Amniotic epithelial cell (primary cell): Measurements from ENCODE around the gene NRROS.
A peak's percentile ranks its signal among the peaks of the same experiment; 100 is the strongest.

ENCODE experiments used
- DNase-seq: peaks from one replicate; pipeline ENCODE4 v3.0.0-alpha.2; 2010; ENCODE audit warnings: low read depth

The NRROS gene

GRCh38 chr3:196650740-196651311 lies 11.3 kb downstream of the NRROS start:
- peak; percentile 99 for DNase-seq

GRCh38 chr3:196651819-196652218 lies 12.3 kb downstream of the NRROS start:
- DNase-seq: no peak

- no peak for DNase-seq
Observed at GRCh38 chr3:196652961-196653795, 13.7 kb downstream of the NRROS start.

DNA sequence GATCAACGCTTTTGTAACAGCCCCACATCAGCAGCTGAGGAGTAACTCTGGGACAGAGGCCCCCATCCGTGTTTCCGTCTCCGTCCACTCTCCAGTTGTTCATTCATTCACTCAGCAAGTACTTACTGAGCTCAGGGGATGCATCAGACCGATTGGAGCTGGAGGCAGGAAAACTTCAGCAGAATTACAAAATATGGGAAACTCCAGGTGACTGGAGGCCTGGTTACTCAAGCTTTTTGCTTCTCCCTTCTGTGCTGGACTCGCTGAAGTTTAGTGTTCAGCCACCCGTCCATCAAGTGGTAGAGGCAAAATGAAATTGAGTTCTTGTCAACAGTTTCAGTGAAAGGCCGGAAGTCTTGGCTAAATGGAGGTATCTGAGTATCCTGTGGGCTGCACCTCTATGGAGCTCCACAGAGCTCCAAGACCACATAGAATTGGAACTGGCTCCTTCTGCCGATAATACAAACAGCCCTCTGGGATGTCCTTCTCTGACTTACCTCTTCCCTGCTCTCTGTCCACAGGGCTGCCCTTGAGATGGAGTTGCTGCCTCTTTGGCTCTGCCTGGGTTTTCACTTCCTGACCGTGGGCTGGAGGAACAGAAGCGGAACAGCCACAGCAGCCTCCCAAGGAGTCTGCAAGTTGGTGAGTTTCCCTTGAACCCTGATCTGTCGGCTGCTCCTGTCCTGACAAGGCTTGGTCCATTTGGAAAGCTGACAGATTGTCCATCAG lies 14.7 kb downstream of the NRROS start:
- peak; percentile 13 for DNase-seq

GRCh38 chr3:196654735-196655090 lies 15.2 kb downstream of the NRROS start:
- peak; percentile 72 for DNase-seq

DNA sequence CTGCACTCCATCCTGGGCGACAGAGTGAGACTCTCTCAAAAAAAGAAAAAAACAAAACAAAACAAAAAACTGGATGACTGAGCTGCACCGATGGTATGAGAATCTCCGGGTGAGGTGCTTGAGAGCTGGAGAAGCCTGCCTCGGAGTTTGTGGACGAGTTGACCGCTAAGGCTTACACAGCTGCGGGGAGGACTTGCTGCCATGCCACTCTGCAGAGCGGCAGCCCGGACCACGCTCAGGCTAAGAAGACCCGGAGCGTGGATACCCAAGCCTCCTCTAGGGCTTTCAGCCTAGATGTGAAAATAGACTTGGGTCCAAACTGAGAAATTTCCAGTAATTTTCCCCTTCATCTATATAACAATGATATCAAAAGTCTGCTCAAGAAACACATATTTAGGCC lies 16.0 kb downstream of the NRROS start:
- DNase-seq: no peak

- DNase-seq: no peak
Observed at GRCh38 chr3:196656213-196656612, 16.7 kb downstream of the NRROS start.

DNA sequence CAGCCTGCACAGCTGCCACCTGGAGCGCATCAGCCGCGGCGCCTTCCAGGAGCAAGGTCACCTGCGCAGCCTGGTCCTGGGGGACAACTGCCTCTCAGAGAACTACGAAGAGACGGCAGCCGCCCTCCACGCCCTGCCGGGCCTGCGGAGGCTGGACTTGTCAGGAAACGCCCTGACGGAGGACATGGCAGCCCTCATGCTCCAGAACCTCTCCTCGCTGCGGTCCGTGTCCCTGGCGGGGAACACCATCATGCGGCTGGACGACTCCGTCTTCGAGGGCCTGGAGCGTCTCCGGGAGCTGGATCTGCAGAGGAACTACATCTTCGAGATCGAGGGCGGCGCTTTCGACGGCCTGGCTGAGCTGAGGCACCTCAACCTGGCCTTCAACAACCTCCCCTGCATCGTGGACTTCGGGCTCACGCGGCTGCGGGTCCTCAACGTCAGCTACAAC lies 20.4 kb downstream of the NRROS start:
- DNase-seq: no peak

DNA sequence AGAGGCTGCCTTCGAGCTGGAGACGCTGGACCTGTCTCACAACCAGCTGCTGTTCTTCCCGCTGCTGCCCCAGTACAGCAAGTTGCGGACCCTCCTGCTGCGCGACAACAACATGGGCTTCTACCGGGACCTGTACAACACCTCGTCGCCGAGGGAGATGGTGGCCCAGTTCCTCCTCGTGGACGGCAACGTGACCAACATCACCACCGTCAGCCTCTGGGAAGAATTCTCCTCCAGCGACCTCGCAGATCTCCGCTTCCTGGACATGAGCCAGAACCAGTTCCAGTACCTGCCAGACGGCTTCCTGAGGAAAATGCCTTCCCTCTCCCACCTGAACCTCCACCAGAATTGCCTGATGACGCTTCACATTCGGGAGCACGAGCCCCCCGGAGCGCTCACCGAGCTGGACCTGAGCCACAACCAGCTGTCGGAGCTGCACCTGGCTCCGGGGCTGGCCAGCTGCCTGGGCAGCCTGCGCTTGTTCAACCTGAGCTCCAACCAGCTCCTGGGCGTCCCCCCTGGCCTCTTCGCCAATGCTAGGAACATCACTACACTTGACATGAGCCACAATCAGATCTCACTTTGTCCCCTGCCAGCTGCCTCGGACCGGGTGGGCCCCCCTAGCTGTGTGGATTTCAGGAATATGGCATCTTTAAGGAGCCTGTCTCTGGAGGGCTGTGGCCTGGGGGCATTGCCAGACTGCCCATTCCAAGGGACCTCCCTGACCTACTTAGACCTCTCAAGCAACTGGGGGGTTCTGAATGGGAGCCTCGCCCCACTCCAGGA lies 21.1 kb downstream of the NRROS start:
- no peak for DNase-seq

DNA sequence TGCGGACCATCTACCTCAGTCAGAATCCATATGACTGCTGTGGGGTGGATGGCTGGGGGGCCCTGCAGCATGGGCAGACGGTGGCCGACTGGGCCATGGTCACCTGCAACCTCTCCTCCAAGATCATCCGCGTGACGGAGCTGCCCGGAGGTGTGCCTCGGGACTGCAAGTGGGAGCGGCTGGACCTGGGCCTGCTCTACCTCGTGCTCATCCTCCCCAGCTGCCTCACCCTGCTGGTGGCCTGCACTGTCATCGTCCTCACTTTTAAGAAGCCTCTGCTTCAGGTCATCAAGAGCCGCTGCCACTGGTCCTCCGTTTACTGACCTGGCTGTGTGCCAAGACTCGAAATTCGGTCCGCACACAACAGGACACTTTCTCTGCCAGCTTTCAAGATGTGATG lies 21.9 kb downstream of the NRROS start:
- DNase-seq: no peak

DNA sequence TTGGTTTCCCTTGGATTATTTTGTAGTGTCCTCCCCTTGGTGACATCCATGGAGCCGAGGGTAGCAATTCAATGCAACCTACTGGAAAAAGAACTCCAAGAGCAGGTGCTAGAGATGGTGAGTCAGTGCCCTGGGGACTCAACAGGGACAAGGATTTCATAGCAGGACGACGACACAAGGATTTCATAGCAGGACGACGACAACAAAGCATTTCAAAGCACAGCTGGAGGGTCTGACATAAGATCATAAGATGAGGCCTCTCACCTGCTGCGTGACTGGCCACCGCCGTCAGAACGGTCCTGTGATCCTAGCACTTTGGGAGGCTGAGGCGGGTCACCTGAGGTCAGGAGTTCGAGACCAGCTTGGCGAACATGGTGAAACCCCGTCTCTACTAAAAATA lies 22.5 kb downstream of the NRROS start:
- no peak for DNase-seq

DNA sequence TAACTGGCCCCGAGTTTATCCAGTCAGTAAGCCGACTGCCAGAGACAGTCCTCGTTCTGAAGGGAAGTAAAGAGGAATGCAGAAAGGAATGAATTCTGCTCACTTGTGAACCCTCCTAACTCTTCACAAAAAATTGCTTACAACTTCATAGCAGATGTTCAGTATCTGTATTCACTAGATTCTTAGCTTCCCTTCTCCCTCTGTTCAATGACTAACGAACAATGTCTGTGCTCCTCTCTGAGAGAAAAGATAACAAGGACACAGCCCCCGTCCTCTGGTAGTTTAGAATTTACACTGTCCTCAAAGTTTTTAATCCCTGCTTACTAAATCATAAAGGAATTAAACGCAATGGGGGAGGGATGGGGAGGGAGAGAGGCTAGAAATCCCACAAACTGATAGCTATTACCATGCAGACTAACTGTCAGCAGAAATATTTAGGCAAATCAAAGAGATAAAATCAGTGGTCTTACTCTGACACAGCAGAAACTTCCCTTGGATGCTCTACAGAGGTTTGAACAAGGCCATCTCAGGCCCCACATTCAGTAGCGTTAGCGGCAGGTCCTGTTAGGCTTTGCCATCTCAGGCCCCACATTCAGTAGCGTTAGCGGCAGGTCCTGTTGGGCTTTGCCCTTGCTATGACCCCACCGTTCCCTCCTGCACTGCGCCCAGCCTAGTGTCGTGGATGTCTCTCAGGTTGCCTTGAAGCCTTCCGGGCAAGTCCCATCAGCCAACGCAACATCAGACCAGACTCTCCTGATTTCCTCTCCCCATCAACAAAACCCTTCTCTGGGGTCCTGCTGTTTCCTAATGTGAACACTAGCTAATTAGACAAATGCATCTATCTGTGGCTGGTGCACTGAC lies 23.4 kb downstream of the NRROS start:
- DNase-seq: peak; percentile 96

- peak; percentile 76 for DNase-seq
Observed at GRCh38 chr3:196666001-196666867, 26.7 kb downstream of the NRROS start.

GRCh38 chr3:196667056-196667825 lies 27.7 kb downstream of the NRROS start:
- DNase-seq: no peak

DNA sequence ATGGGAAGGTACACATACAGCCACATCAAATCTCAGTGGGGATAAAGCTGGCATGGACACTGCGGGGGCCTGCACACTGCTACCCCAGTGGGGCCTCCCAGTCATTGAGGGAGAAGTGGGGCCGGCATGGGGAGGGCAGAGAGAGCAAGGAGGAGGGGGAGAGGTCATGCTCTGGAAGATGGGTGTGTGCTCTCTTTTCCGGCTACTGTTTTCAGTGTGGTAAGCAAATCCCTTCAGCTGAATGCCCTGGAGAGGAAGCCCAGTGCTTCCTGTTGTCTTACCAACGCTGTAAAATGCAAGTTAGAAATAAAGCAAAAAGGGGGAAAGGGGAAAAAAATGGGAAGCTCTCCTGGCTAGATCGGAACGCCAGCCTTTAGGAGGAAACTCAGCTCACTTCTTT lies 30.8 kb downstream of the NRROS start:
- DNase-seq: no peak

DNA sequence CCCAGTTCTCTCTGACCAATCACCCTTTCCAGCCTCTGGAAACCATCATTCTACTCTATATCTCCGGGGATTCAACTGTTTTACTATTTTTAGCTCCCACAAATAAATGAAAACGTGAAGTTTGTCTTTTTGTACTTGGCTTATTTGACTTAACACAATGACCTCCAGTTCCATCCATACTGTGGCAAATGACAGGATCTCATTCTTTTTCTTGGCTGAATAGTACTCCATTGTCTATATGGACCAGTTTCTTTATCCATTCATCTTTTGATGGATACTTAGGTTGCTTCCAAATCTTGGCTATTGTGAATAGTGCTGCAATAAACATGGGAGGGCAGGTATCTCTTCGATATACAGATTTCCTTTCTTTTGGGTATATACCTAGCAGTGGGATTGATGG lies 34.1 kb downstream of the NRROS start:
- no peak for DNase-seq

GRCh38 chr3:196677353-196677752 lies 37.9 kb downstream of the NRROS start:
- DNase-seq: peak; percentile 9

- DNase-seq: no peak
Observed at GRCh38 chr3:196677931-196678330, 38.4 kb downstream of the NRROS start.

GRCh38 chr3:196684548-196685407 lies 45.3 kb downstream of the NRROS start:
- DNase-seq: peak; percentile 45
